GM10266 (cell line): ENCODE data around the gene HOXA1.

Experiments used
- DNase-seq: peaks from one replicate; pipeline ENCODE4 v3.0.0; 2012; ENCODE audit errors: extremely low spot score
- CTCF ChIP-seq: IDR thresholded peaks from 2 replicates; pipeline ENCODE4 v1.5.1; 2012; ENCODE audit warnings: mild to moderate bottlenecking, low read depth; ENCODE audit not compliant: control insufficient read depth, insufficient read depth; ENCODE audit errors: missing control alignments

Gene HOXA1

GRCh38 chr7:27124096-27124901 is 28.5 kb upstream of the HOXA1 start:
- TF ChIP-seq CTCF: no peak
- DNase-seq: no peak

DNA sequence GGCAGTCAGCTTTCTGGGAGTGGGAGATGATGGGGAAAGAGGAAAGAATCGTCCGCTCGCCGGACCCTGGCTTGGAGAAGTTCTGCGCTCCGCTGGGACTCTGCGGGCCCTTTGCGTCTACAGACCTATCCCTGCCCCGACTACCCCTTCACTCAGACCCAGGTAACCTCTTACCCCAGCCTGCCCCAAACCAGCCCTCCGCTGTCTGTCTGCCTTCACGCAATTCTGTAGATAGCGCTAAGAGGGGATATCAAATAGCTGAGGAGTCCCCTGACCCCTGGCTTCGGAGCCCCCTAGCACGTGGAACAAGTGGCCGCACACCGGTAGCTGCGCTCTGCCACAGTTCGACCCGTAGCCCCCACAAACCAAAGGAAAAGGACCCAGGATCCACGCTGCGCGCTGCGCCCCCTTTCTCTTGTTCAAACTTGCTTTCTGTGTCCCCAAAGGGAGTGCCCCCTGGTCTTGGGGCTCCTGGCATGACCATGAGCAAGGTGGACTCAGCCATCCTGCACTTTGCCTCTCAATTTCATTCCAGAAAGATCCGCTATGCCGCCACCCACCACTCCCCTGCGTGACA is 27.8 kb upstream of the HOXA1 start:
- DNase-seq: no peak
- TF ChIP-seq CTCF: no peak

- no peak for TF ChIP-seq CTCF
- no peak for DNase-seq
Observed at GRCh38 chr7:27123007-27123476, 27.2 kb upstream of the HOXA1 start.

DNA sequence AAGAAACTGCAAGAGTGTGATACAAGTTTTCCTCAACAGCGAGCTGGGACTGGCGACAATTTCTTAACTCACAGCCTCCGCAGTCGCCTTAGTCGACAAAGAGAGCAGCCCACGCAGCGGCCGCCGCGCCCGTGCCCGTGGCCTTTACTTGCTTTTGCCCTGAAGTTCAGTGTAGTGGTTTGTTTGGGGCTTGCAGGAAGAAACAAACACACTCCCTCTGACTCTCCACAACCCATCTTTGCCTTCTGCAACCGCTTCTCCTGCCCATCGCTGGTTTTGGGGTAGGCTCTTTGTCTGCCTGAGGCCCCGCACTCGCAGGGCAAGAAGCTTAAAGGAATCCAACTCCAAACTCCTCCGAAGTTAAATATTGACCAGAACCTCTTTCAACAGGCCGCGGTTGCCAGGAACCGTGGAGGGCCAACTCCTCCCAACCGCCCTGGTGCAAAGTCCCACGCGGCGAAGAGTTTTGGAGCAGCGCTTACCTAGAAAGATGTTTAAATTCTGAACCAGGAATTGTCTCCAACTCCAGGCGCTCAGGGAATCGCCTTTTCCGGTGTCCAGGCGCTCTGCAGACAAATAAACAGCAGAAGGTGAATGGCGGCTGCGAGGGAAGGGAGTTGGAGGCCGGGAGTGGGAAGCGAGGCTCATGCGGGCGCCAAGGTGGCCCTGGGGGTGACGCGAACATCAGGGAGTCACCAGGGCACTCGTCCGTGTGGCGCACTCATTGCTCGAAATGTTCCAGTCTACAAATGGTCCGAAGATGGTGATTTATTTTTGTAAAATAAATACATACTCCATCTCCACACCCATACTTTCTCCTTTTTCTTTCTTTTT is 26.5 kb upstream of the HOXA1 start:
- no peak for TF ChIP-seq CTCF
- DNase-seq: no peak

- no peak for TF ChIP-seq CTCF
- DNase-seq: no peak
Observed at GRCh38 chr7:27121684-27122076, 25.9 kb upstream of the HOXA1 start.

GRCh38 chr7:27119412-27119911 is 23.7 kb upstream of the HOXA1 start:
- TF ChIP-seq CTCF: no peak
- no peak for DNase-seq

GRCh38 chr7:27118580-27118979 is 22.8 kb upstream of the HOXA1 start:
- no peak for DNase-seq
- TF ChIP-seq CTCF: no peak
